Gastrocnemius medialis (tissue), 4 donors: Measurements from ENCODE around the gene ZMYND8. TPM values are rescaled to one million over a fixed set of nuclear protein-coding genes. Genes with fewer than 3 reads are reported as not detected.

Experiments used
- ATAC-seq, 2 donors: fragments of 150-250 bp; one replicate each; pipeline ENCODE4 v1.9.1; 2016
- DNase-seq, 2 donors: peaks; one replicate each; pipeline ENCODE4 v3.0.0-alpha.2; 2019
- H3K27ac ChIP-seq, 4 donors: fragments of 200-600 bp; sonication (generic); 1 replicate in 1 of 4; 2 replicates in 3 of 4; pipeline ENCODE4 v1.5.1; 2016 to 2018; ENCODE audit warnings: mild to moderate bottlenecking in 2 of 4, moderate library complexity in 1 of 4
- H3K27me3 ChIP-seq, 3 donors: fragments of 200-600 bp; sonication (generic) in 2 of 3; 1 replicate in 1 of 3; 2 replicates in 2 of 3; pipeline versions ENCODE4 v1.5.1 to v1.6.0; 2016 to 2019; ENCODE audit warnings: mild to moderate bottlenecking in 1 of 3, moderate library complexity in 1 of 3
- H3K36me3 ChIP-seq, 2 donors: fragments of 200-600 bp; sonication (generic) in 1 of 2; one replicate each; pipeline ENCODE4 v1.5.1; 2017 to 2018
- H3K4me1 ChIP-seq, 2 donors: fragments of 200-600 bp; sonication (generic) in 1 of 2; one replicate each; pipeline ENCODE4 v1.5.1; 2016 to 2017; ENCODE audit warnings: mild to moderate bottlenecking in 2 of 2
- H3K4me3 ChIP-seq, 4 donors: fragments of 200-600 bp; sonication (generic) in 3 of 4; 1 replicate in 1 of 4; 2 replicates in 3 of 4; pipeline ENCODE4 v1.5.1; 2016 to 2019; ENCODE audit warnings: mild to moderate bottlenecking in 2 of 4
- H3K9me3 ChIP-seq, 3 donors: fragments of 200-600 bp; sonication (generic) in 2 of 3; 1 replicate in 1 of 3; 2 replicates in 2 of 3; pipeline ENCODE4 v1.5.1; 2016 to 2019
- POLR2A ChIP-seq, 2 donors: fragments of 450-650 bp; IDR thresholded peaks; one replicate each; pipeline ENCODE4 v1.6.1; 2017; ENCODE audit warnings: antibody characterized with exemption in 2 of 2, mild to moderate bottlenecking in 2 of 2, moderate library complexity in 2 of 2
- in situ Hi-C, 4 donors: fragments of 200-750 bp; cut with MboI; loops; one replicate each; pipeline versions ENCODE4 v1.15.0 to v1.8.0; 2017; ENCODE audit warnings: low sequenced_read_pairs in 4 of 4
- intact Hi-C: fragments of 100-400 bp; cut with DNase I; formaldehyde crosslinking; loops from one replicate; pipeline ENCODE4 v1.15.1; 2023; ENCODE audit warnings: low total_unique reads
- total RNA-seq, 4 donors: library from RNA; depleted of rRNA; stranded (reverse); fragments of >200 nt; gene quantifications; one replicate each; pipeline versions ENCODE4 v1.1.0 to v1.2.3, GENCODE V29; 2016
- TF ChIP-seq, protein P1 (sequence below), 5 experiments: fragments of 450-650 bp in 3 of 5; fragments of 200-600 bp in 2 of 5; sonication (generic) in 2 of 5; IDR thresholded peaks in 4 of 5; conservative IDR thresholded peaks in 1 of 5; 1 replicate in 4 of 5; 2 replicates in 1 of 5; pipeline ENCODE4 v1.5.1; 2016 to 2019; ENCODE audit warnings: antibody characterized with exemption in 5 of 5, mild to moderate bottlenecking in 3 of 5, moderate library complexity in 3 of 5

Gene ZMYND8
- total RNA-seq, 4 donors from 2014 or later: 15.1 to 32.2 (median 19.7) TPM

DNA sequence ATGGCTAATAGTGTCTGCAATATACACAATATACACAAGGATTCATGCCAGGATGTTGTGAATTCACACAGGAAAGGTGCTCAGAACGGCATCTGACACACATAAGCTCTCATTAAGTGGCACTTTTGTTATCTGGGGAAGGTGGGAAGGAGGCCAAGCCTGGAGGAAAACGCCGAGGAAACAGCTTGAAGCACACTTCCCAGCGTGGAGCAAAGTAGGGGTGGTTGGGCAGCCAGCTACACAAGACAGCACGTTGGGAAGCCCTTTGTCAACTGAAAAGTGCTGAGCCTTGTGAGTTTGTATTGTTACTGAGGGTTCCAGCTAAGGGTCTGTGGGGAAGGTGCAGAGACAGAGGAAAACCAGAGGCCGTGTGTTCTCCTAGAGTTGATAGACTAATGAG lies 181.0 kb downstream of the ZMYND8 start:
- Histone ChIP-seq H3K4me1 (no peaks in the 10 kb centered on the region), H3K4me3 (no peak overlapping the region), H3K27me3 (no peaks in the 10 kb centered on the region), H3K9me3 (no peaks in the 10 kb centered on the region), H3K27ac (no peak overlapping the region), H3K36me3 (no peaks in the 10 kb centered on the region)
- ATAC-seq (no peak), DNase-seq (no peak)
- no peak for TF ChIP-seq POLR2A (IDR thresholded peaks at IDR 0.05)
- TF ChIP-seq, protein P1, sequence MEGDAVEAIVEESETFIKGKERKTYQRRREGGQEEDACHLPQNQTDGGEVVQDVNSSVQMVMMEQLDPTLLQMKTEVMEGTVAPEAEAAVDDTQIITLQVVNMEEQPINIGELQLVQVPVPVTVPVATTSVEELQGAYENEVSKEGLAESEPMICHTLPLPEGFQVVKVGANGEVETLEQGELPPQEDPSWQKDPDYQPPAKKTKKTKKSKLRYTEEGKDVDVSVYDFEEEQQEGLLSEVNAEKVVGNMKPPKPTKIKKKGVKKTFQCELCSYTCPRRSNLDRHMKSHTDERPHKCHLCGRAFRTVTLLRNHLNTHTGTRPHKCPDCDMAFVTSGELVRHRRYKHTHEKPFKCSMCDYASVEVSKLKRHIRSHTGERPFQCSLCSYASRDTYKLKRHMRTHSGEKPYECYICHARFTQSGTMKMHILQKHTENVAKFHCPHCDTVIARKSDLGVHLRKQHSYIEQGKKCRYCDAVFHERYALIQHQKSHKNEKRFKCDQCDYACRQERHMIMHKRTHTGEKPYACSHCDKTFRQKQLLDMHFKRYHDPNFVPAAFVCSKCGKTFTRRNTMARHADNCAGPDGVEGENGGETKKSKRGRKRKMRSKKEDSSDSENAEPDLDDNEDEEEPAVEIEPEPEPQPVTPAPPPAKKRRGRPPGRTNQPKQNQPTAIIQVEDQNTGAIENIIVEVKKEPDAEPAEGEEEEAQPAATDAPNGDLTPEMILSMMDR (IDR thresholded peaks at IDR 0.05 in 4 of 5, conservative IDR thresholded peaks at IDR 0.05 in 1 of 5): no peak
- intact Hi-C loops (no loop called here), in situ Hi-C loops (loop anchor here in 2 of 4 donors (25.0 kb wide), 1 partner anchor 1437 kb away; no protein-coding TSS in a partner anchor)

DNA sequence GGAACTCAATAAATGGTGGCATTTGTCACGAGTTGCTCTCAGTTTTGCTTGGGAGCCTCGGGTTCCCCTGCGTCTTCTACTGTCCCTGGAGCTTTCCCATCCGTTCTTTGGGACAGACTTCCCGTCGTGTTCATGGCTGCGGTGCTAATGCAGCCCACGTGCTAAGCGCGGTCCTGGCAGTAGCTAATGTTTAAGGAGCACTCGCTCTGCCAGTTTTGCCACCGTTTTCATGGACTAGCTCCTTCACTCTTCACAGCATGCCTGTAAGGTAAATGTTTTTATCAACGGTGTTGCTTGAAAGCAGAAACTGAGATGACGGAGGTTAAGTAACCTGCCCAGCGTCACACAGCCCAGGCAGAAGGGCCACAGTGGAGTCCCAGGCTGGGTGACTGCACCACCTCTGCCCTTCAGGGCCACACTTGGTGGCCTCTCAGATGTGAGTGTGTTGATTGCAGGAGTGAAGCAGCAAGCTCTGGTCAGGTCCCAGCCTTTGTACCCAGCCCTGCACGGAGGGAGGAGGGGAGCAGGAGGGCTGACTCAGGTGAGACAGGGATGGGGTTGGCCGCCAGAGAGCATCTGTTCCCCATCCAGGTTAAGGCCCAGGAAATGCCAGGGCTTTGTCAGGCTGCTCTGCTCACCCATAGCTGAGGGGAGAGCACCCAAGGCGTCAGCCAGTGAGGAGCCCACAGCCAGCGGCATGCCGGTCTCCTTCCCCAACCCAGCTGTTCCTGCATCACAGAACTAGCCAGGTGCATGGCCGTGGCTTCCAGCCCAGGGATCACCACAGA lies 181.8 kb downstream of the ZMYND8 start:
- no peak for TF ChIP-seq POLR2A (IDR thresholded peaks at IDR 0.05)
- TF ChIP-seq, protein P1 (IDR thresholded peaks at IDR 0.05 in 4 of 5, conservative IDR thresholded peaks at IDR 0.05 in 1 of 5): no peak
- DNase-seq: no peak
- H3K36me3 ChIP-seq: no peaks in the 10 kb centered on the region
- ATAC-seq: no peak
- H3K4me3 ChIP-seq: no peak overlapping the region
- intact Hi-C loops (no loop called here), in situ Hi-C loops (loop anchor here in 3 of 4 donors (25.0 kb wide), 2 partner anchors 412 to 1438 kb away; no protein-coding TSS in a partner anchor)
- no peaks in the 10 kb centered on the region for H3K9me3 ChIP-seq
- H3K4me1 ChIP-seq: no peaks in the 10 kb centered on the region
- no peak overlapping the region for H3K27ac ChIP-seq
- no peaks in the 10 kb centered on the region for H3K27me3 ChIP-seq

DNA sequence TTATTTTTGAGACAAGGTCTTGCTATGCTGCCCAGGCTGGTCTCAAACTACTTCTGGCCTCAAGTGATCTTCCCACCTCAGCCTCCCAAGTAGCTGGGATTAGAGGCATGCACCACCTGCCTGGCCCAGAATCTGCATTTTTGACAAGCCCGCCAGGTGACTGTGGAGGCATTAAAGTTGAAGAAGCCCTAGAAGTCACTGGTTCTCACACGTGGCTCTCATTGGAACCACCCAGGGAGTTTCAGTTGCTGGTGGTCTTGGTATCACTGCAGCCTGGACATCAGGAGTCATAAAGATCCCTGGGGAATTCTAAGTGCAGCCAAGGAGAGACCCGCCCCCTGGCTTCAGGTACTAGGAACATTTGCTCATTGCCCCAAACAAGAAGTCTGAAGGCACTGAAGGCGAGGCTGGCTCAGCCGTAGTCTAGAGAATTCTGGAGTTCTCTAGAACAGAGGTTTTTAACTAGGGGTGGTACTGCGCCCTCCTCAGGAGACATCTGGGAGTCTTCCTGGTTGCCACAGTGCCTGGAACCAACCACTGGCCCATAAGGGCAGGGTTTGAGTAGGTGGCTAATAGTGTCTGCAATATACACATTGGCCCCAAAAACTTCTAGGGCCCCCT lies 182.8 kb downstream of the ZMYND8 start:
- H3K4me3 ChIP-seq: no peak overlapping the region
- no peak for DNase-seq
- no peak for ATAC-seq
- peaks cover 0 to 6% (median 0%) of the 10 kb centered on the region in 3 donors for H3K27me3 ChIP-seq
- no peaks in the 10 kb centered on the region for H3K4me1 ChIP-seq
- no peaks in the 10 kb centered on the region for H3K9me3 ChIP-seq
- intact Hi-C loops: no loop called here
- H3K36me3 ChIP-seq: no peaks in the 10 kb centered on the region
- H3K27ac ChIP-seq: no peak overlapping the region
- in situ Hi-C loops: loop anchor here in 2 of 4 donors (25.0 kb wide), 1 partner anchor 411 kb away; no protein-coding TSS in a partner anchor
- no peak for TF ChIP-seq POLR2A (IDR thresholded peaks at IDR 0.05)
- TF ChIP-seq, protein P1 (IDR thresholded peaks at IDR 0.05 in 4 of 5, conservative IDR thresholded peaks at IDR 0.05 in 1 of 5): no peak

DNA sequence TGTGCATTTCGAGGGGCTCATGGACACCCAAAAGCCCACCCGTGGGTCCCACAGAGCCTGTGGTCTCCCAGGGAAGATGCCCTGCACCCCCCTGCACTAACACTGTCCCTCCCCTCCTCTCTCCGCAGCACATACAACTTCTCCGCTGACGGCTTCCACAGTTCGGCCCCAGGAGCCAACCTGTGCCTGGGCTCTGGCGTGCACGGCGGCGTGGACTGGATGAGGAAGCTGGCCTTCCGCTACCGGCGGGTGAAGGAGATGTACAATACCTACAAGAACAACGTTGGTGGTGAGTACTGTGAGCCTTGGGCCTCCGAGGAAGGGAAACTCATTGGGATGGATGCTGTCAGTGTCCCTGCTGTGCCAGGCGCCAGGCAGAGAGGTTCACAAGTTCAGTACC lies 183.9 kb downstream of the ZMYND8 start:
- H3K27ac ChIP-seq: no peak overlapping the region
- intact Hi-C loops (no loop called here), in situ Hi-C loops (loop anchor here in 2 of 4 donors (25.0 kb wide), 1 partner anchor 410 kb away; no protein-coding TSS in a partner anchor)
- ATAC-seq (no peak), DNase-seq (no peak)
- peaks cover 0 to 6% (median 0%) of the 10 kb centered on the region in 3 donors for H3K27me3 ChIP-seq
- H3K36me3 ChIP-seq: no peaks in the 10 kb centered on the region
- no peak overlapping the region for H3K4me3 ChIP-seq
- TF ChIP-seq, protein P1 (IDR thresholded peaks at IDR 0.05 in 4 of 5, conservative IDR thresholded peaks at IDR 0.05 in 1 of 5): no peak
- no peak for TF ChIP-seq POLR2A (IDR thresholded peaks at IDR 0.05)
- H3K9me3 ChIP-seq: no peaks in the 10 kb centered on the region
- H3K4me1 ChIP-seq: no peaks in the 10 kb centered on the region
